Choroid plexus epithelial cell (primary cell): Measurements from ENCODE around the gene TFAP2B.

Source experiments
- DNase-seq: peaks from one replicate; pipeline ENCODE4 v3.0.0-alpha.2; 2010; ENCODE audit warnings: low read depth
- H3K4me3 ChIP-seq: 2 replicates; pipeline ENCODE4 v1.5.1; 2011; ENCODE audit warnings: low read depth, mild to moderate bottlenecking, control low read depth, low read length, moderate library complexity
- TF ChIP-seq, protein P1 (sequence below): conservative IDR thresholded peaks from 2 replicates; pipeline ENCODE4 v1.5.1; 2011; ENCODE audit warnings: low read depth, mild to moderate bottlenecking, control low read depth, inconsistent platforms, low read length, moderate library complexity

Gene TFAP2B

DNA sequence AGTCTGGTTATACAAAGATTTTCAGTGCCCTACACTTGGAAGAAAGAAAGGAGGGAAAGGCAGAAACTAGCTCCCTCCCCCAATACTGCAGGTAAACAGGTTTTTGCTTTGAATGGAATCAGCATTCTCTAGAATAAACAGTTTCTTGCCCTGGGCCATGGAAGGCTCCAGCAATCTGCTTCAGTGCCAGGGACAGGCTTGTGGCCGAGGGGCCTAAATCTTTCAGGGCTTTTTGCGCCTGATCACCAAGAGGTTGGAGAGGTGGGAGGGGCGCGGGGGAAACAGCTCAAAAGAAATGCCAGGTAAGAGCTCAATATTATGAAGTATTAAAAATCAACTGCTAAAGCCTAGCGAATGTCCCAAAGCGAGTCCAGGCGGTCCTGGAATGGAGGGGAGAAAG, 23.8 kb downstream of the TFAP2B start:
- no peak overlapping the region for H3K4me3 ChIP-seq
- TF ChIP-seq, protein P1, sequence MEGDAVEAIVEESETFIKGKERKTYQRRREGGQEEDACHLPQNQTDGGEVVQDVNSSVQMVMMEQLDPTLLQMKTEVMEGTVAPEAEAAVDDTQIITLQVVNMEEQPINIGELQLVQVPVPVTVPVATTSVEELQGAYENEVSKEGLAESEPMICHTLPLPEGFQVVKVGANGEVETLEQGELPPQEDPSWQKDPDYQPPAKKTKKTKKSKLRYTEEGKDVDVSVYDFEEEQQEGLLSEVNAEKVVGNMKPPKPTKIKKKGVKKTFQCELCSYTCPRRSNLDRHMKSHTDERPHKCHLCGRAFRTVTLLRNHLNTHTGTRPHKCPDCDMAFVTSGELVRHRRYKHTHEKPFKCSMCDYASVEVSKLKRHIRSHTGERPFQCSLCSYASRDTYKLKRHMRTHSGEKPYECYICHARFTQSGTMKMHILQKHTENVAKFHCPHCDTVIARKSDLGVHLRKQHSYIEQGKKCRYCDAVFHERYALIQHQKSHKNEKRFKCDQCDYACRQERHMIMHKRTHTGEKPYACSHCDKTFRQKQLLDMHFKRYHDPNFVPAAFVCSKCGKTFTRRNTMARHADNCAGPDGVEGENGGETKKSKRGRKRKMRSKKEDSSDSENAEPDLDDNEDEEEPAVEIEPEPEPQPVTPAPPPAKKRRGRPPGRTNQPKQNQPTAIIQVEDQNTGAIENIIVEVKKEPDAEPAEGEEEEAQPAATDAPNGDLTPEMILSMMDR = no peak
- no peak for DNase-seq

DNA sequence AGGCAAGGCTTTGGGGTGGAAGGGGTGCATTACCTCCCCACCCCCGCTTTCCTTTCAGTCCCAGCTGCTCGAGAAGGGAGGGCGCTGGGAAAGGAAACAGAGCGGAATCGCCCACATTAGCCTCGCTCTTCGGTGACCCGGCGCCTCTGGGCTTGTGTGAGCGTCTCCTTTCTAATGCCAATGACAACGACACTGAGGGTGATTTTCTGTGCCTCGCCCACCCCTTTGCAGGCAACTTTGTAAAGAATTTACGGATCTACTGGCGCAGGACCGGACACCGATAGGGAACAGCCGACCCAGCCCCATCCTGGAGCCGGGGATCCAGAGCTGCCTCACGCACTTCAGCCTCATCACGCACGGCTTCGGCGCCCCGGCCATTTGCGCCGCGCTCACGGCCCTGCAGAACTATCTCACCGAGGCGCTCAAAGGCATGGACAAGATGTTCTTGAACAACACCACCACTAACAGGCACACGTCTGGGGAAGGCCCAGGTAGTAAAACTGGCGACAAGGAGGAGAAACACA, 24.3 kb downstream of the TFAP2B start:
- no peak overlapping the region for H3K4me3 ChIP-seq
- no peak for DNase-seq
- TF ChIP-seq, protein P1 = no peak

DNA sequence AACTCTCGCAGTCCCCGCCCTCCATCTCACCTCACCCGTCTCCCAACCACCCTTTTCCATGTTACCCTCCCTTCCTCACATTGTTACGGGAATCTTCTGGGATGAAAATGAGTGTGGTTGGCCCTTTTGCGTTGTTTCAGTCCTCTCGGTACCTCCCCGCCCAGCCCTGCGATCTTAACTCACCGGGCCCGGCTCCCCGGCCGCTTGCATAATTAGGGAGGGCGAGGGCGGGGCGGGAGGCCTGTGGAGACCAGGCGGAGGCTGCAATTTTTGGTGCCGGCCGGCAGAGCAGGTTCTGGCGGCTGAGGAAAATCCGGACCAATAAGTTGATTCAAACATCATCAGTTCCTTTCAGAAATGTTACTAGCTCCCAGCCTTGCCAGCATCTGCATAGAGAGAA, 25.2 kb downstream of the TFAP2B start:
- no peak for DNase-seq
- TF ChIP-seq, protein P1 = no peak
- no peak overlapping the region for H3K4me3 ChIP-seq

DNA sequence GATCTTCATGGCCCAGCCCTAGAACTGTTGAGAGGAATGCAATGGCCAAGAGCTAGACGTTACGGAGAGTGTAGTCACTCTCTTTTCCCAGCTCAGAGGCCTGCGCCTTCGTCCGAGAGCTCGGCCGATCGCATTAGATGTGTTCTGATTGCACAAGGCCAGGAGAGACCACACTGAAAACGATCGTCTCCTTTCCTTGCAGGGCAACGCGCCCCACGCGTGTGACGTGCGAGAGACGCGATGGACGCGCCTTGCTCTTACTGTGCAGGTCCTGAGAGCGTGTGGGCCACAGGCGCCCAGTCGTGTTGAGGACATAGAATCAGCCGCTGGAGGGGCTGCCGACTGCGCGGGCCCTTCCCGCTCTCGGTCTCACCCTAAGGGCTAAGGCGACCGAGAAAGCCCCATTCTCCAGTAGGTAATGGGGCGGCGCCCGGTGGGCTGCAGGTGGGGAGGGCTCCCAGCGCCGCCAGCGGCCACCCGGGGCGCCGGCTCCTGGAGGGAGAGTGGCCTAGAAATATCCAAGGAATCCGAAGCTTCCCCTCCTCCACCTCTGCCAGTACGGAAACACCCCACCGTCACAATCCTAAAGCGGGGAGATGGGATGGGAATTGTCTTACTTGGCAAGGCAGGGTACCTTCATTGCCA, 26.9 kb downstream of the TFAP2B start:
- H3K4me3 ChIP-seq = no peak overlapping the region
- TF ChIP-seq, protein P1 = no peak
- DNase-seq = no peak

DNA sequence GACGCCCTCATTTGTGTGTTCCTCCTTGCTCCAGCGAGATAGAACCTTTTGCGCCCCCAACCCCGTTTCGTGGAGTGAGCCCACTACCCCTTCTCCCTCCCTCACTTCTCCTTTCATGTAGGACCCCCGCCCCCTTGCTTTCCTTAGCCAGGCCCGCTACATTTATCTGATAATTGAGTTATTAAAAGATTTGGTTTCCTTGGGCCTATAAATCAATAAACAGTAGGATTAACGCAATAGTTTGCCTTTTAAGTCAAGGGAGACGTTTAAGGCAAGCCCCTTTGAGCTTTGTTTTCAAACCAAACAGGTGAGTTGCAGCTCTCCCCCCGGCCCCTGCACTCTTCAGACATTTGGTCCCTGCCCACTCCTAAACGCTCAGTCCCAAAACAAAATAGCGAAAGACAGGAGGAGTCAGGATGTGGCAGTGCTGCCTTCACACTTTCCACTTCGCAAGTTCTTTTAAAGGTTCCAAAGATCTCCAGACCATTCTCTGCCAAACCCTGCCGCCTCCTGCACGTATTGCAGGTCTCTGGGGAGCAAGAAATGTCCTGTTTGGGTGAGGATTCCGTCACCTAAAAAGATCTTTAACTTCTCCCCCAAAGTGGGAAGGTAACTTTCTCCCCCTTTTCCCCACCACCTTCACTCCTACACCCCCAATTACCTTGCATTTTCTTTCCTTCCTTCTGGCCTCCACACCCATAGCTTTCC, 27.6 kb downstream of the TFAP2B start:
- TF ChIP-seq, protein P1 = no peak
- H3K4me3 ChIP-seq = no peak overlapping the region
- no peak for DNase-seq

DNA sequence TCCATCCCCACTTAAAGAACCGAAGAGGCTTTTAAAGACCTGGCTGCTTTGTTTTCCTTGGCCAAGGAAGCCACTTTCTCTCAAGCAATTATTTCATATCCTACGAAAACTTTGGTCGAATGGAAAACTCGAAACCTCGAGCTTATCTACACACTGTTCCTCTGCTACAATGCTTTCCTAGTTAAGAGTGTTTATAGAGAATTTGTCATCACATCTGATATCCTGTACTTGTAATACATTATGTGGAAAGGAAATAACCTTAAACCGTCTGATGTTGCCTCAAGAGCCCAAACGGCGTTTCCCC, 28.1 kb downstream of the TFAP2B start:
- TF ChIP-seq, protein P1 = no peak
- DNase-seq = no peak
- H3K4me3 ChIP-seq = no peak overlapping the region
